ENCODE results near the gene CNPY2.

DNA sequence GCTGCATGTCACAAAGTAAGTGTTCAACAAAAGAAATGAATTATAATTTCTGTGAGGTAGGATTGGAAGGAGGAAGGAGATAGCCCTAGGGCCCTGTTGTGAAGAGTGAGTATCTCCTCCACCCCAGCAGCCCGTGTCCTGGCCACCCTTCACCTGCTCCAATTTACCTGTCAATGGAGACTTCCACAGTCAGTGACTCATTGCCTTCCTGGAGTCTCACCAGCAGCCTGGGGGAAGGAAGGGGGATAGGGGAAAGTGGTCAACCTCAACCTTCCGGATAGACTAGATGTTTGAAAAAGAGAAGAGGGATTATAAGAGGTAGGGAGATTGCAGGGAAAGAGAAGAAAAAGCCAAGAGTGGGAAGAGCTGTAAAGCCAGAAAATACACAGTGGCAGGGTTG lies 34.9 kb upstream of the CNPY2 start:
- TF ChIP-seq CTCF (IDR thresholded peaks at IDR 0.05; ENCODE audit: insufficient read depth, low read length, poor library complexity, severe bottlenecking), result no peak
- TF ChIP-seq EZH2phosphoT487 (conservative IDR thresholded peaks at IDR 0.05; ENCODE audit: low read length), result no peak
